Measurements from ENCODE around the gene OSBP2. TPM values are rescaled to one million over a fixed set of nuclear protein-coding genes. Genes with fewer than 3 reads are reported as not detected.

The OSBP2 gene
- total and polyA plus RNA-seq, 4 donors, result 0.18 to 3.9 (median 0.88) TPM

- 28 to 34% methylated on average over 3 of the region's 3 CpGs for WGBS, 2 donors
- peak overlapping the region; percentile 6 to 66 for H3K27ac ChIP-seq (ENCODE audit: low read depth in 1 of 2, low read length in 2 of 2)
- H3K36me3 ChIP-seq (ENCODE audit: control insufficient read depth in 1 of 2, insufficient read depth in 2 of 2, low read length in 1 of 2), result peaks cover 6 to 8% of the 10 kb centered on the region in 2 donors
- no peaks in the 10 kb centered on the region for H3K27me3 ChIP-seq (ENCODE audit: control insufficient read depth in 1 of 2, insufficient read depth in 2 of 2, low read length in 1 of 2)
- H3K9me3 ChIP-seq (ENCODE audit: control insufficient read depth, low read length), result no peaks in the 10 kb centered on the region
- intact Hi-C loops (cut with DNase I), result no loop called here
- peaks cover 0 to 1% of the 10 kb centered on the region in 2 donors for H3K4me1 ChIP-seq (ENCODE audit: control insufficient read depth in 1 of 2, insufficient read depth in 2 of 2, low read length in 2 of 2)
- DNase-seq (no peak), ATAC-seq (ENCODE audit: low FRiP score) (no peak)
- H3K4me3 ChIP-seq (ENCODE audit: low read length in 2 of 2), result no peak overlapping the region
Observed at GRCh38 chr22:30943368-30943767, 248.7 kb downstream of the OSBP2 start.

- Histone ChIP-seq H3K36me3 (ENCODE audit: control insufficient read depth in 1 of 2, insufficient read depth in 2 of 2, low read length in 1 of 2) (peaks cover 4 to 6% of the 10 kb centered on the region in 2 donors), H3K4me1 (ENCODE audit: control insufficient read depth in 1 of 2, insufficient read depth in 2 of 2, low read length in 2 of 2) (peaks cover 3 to 4% of the 10 kb centered on the region in 2 donors), H3K9me3 (ENCODE audit: control insufficient read depth, low read length) (no peaks in the 10 kb centered on the region), H3K27ac (ENCODE audit: low read depth in 1 of 2, low read length in 2 of 2) (peak overlapping the region; percentile 87 to 95), H3K27me3 (ENCODE audit: control insufficient read depth in 1 of 2, insufficient read depth in 2 of 2, low read length in 1 of 2) (no peaks in the 10 kb centered on the region), H3K4me3 (ENCODE audit: low read length in 2 of 2) (no peak overlapping the region)
- WGBS, 2 donors, result 62 to 66% methylated on average over 4 of the region's 4 CpGs
- no peak for DNase-seq
- ATAC-seq (ENCODE audit: low FRiP score), result no peak
- intact Hi-C loops (cut with DNase I), result loop anchor here (5.0 kb wide), 3 partner anchors 92 to 287 kb away; no protein-coding TSS in a partner anchor
Observed at GRCh38 chr22:30944986-30945385, 250.3 kb downstream of the OSBP2 start.

DNA sequence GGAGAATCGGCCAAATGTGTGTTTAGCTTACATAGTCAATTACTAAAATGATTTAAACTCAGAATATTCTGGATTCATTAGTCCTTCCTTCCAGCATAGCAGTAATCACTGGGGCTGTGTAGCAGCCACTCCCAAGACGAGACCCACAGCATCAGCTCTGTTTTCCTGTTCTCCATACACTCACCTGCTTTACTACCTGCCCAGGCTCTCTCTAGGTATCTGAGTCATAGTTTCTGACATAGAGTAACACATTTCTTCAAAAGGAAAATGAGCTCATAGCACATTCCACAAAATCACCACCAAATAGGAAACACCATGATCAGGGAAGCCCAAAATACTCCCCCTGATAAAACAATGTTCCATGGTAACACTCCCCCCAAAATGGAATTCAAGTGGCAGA is 251.0 kb downstream of the OSBP2 start:
- DNase-seq (no peak), ATAC-seq (ENCODE audit: low FRiP score) (no peak)
- no peaks in the 10 kb centered on the region for H3K9me3 ChIP-seq (ENCODE audit: control insufficient read depth, low read length)
- peak overlapping the region; percentile 87 to 95 for H3K27ac ChIP-seq (ENCODE audit: low read depth in 1 of 2, low read length in 2 of 2)
- 79 to 83% methylated on average over 2 of the region's 2 CpGs for WGBS, 2 donors
- no peaks in the 10 kb centered on the region for H3K27me3 ChIP-seq (ENCODE audit: control insufficient read depth in 1 of 2, insufficient read depth in 2 of 2, low read length in 1 of 2)
- no peak overlapping the region for H3K4me3 ChIP-seq (ENCODE audit: low read length in 2 of 2)
- intact Hi-C loops (cut with DNase I), result loop anchor here (5.0 kb wide), 3 partner anchors 92 to 287 kb away; no protein-coding TSS in a partner anchor
- H3K4me1 ChIP-seq (ENCODE audit: control insufficient read depth in 1 of 2, insufficient read depth in 2 of 2, low read length in 2 of 2), result peaks cover 4 to 5% of the 10 kb centered on the region in 2 donors
- H3K36me3 ChIP-seq (ENCODE audit: control insufficient read depth in 1 of 2, insufficient read depth in 2 of 2, low read length in 1 of 2), result peaks cover 2 to 4% of the 10 kb centered on the region in 2 donors

GRCh38 chr22:30946354-30946753 is 251.7 kb downstream of the OSBP2 start:
- WGBS, 2 donors, result 72 to 82% methylated on average over 7 of the region's 7 CpGs
- ATAC-seq (ENCODE audit: low FRiP score), result no peak
- H3K27me3 ChIP-seq (ENCODE audit: control insufficient read depth in 1 of 2, insufficient read depth in 2 of 2, low read length in 1 of 2), result no peaks in the 10 kb centered on the region
- no peak overlapping the region for H3K4me3 ChIP-seq (ENCODE audit: low read length in 2 of 2)
- peaks cover 0 to under 1% of the 10 kb centered on the region in 2 donors for H3K36me3 ChIP-seq (ENCODE audit: control insufficient read depth in 1 of 2, insufficient read depth in 2 of 2, low read length in 1 of 2)
- H3K4me1 ChIP-seq (ENCODE audit: control insufficient read depth in 1 of 2, insufficient read depth in 2 of 2, low read length in 2 of 2), result peaks cover 4 to 5% of the 10 kb centered on the region in 2 donors
- no peaks in the 10 kb centered on the region for H3K9me3 ChIP-seq (ENCODE audit: control insufficient read depth, low read length)
- peak overlapping the region; percentile 58 to 69 for H3K27ac ChIP-seq (ENCODE audit: low read depth in 1 of 2, low read length in 2 of 2)
- no peak for DNase-seq
- intact Hi-C loops (cut with DNase I), result loop anchor here (5.0 kb wide), 3 partner anchors 91 to 286 kb away; no protein-coding TSS in a partner anchor

DNA sequence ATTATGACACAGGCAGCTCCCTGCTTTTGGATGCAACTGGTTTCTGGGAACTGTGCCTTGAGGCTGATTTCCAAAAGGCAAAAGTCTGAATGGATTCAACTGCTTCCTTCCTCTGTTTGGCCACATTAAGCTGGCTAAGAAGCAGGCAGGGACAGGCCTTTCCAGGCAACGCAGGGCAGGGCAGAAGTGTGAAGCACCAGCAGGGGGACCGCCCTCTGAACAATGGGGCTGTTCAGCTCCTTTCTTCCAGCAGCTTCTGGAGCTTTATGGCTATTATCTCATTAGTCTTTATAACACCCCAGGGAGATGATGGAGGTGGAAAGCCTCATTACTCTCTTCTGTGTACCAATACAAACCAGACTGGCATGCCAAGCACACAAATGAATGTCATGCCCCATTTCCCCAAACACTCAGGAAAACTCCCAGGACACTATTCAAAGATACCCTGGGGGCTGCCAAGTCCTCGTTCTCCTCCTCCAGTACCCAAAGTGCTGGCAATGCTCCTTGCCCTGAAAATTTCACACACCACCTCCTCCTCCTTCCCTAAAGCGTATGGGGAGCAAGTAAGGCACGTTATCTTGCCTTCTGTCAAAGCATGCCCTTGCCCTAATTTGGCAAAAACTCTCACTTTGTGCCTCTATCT is 252.6 kb downstream of the OSBP2 start:
- H3K36me3 ChIP-seq (ENCODE audit: control insufficient read depth in 1 of 2, insufficient read depth in 2 of 2, low read length in 1 of 2), result no peaks in the 10 kb centered on the region
- WGBS, 2 donors, result 10 to 11% methylated on average over 5 of the region's 5 CpGs
- H3K9me3 ChIP-seq (ENCODE audit: control insufficient read depth, low read length), result no peaks in the 10 kb centered on the region
- DNase-seq (peak; percentile 73 to 86), ATAC-seq (ENCODE audit: low FRiP score) (peak; percentile 80)
- H3K4me3 ChIP-seq (ENCODE audit: low read length in 2 of 2), result no peak overlapping the region
- H3K27me3 ChIP-seq (ENCODE audit: control insufficient read depth in 1 of 2, insufficient read depth in 2 of 2, low read length in 1 of 2), result no peaks in the 10 kb centered on the region
- H3K4me1 ChIP-seq (ENCODE audit: control insufficient read depth in 1 of 2, insufficient read depth in 2 of 2, low read length in 2 of 2), result peaks cover 4 to 5% of the 10 kb centered on the region in 2 donors
- intact Hi-C loops (cut with DNase I), result loop anchor here (1.0 to 5.0 kb wide), 6 partner anchors 21 to 285 kb away; partner anchors contain the start of gene MORC2 (in 1 of the 2)
- peak overlapping the region; percentile 58 to 69 for H3K27ac ChIP-seq (ENCODE audit: low read depth in 1 of 2, low read length in 2 of 2)

DNA sequence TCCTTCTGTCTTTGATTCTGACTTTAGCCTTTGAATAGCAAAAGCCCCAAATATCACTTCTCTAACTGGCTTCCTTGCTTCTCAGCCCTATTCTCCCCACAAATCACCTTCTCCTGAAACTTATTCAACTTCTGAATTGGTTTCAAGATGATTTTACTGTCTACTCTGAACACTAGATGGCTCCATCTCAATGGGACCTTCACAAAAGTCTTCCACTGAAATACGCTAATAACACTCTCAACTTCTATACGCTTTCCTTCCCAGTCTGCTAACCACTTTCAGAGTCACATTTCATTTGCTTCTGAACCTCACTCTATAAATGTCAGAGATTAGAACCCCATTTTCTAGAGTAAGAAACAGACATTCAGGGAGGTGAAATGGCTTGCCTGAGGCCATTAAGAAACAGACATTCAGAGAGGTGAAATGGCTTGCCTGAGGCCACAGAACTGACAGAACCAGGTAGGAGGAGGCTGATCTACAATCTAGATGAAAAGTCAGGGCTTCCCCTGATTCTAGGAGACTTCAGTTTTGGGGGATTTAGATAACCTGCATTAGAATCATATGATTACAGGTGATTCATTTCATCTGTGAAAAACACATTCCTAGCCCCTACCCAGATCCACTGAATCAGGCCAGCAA is 253.3 kb downstream of the OSBP2 start:
- intact Hi-C loops (cut with DNase I), result loop anchor here (1.0 to 5.0 kb wide), 6 partner anchors 20 to 284 kb away; partner anchors contain the start of gene MORC2 (in 1 of the 2)
- Histone ChIP-seq H3K27me3 (ENCODE audit: control insufficient read depth in 1 of 2, insufficient read depth in 2 of 2, low read length in 1 of 2) (no peaks in the 10 kb centered on the region), H3K27ac (ENCODE audit: low read depth in 1 of 2, low read length in 2 of 2) (peak overlapping the region; percentile 72 to 74), H3K36me3 (ENCODE audit: control insufficient read depth in 1 of 2, insufficient read depth in 2 of 2, low read length in 1 of 2) (no peaks in the 10 kb centered on the region), H3K4me1 (ENCODE audit: control insufficient read depth in 1 of 2, insufficient read depth in 2 of 2, low read length in 2 of 2) (peaks cover 5 to 8% of the 10 kb centered on the region in 2 donors), H3K4me3 (ENCODE audit: low read length in 2 of 2) (no peak overlapping the region), H3K9me3 (ENCODE audit: control insufficient read depth, low read length) (no peaks in the 10 kb centered on the region)
- DNase-seq, result no peak
- ATAC-seq (ENCODE audit: low FRiP score), result peak; percentile 83
- 0 to 5% methylated on average over 2 of the region's 2 CpGs for WGBS, 2 donors

GRCh38 chr22:30948930-30949342 is 254.3 kb downstream of the OSBP2 start:
- WGBS, 2 donors, result 4 to 8% methylated on average over 3 of the region's 3 CpGs
- no peaks in the 10 kb centered on the region for H3K9me3 ChIP-seq (ENCODE audit: control insufficient read depth, low read length)
- ATAC-seq (ENCODE audit: low FRiP score), result peak; percentile 26
- H3K4me1 ChIP-seq (ENCODE audit: control insufficient read depth in 1 of 2, insufficient read depth in 2 of 2, low read length in 2 of 2), result peaks cover 5 to 8% of the 10 kb centered on the region in 2 donors
- no peaks in the 10 kb centered on the region for H3K36me3 ChIP-seq (ENCODE audit: control insufficient read depth in 1 of 2, insufficient read depth in 2 of 2, low read length in 1 of 2)
- intact Hi-C loops (cut with DNase I), result loop anchor here (5.0 kb wide), 3 partner anchors 88 to 283 kb away; no protein-coding TSS in a partner anchor
- no peak overlapping the region for H3K4me3 ChIP-seq (ENCODE audit: low read length in 2 of 2)
- peak overlapping the region; percentile 74 to 96 for H3K27ac ChIP-seq (ENCODE audit: low read depth in 1 of 2, low read length in 2 of 2)
- DNase-seq, result no peak
- no peaks in the 10 kb centered on the region for H3K27me3 ChIP-seq (ENCODE audit: control insufficient read depth in 1 of 2, insufficient read depth in 2 of 2, low read length in 1 of 2)

DNA sequence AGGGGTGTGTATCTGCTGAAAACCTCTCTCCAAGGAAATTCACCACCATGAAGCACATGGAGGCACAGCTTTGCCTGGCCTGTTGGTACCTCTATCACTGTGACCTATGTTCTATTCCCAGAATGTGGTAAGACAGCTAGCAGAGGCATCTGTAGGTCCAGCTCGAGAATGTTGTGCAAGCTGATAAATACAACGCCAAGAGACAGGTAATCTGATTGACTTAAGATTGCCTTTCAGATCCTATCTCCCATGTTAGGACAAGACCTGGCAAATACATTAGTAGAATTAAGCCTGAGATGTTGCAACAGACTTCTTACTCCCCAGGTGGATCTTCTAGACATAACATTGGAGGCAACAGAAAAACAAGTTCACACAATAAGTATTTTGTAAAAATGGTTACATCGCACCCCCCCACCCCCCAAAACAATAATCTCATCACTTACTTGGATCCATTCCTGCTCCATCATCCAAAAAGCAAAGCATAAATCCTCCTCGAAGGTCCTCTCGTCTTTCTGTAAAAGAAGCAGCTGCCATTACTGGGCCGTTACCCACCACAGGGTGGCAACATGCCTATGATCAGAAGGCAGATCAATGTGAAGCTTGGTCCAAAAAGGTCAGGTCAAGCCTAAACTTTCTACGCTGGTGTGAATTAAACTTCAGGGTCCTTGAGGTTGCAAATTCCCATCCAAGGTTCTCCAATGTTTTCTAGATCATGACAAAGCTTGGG is 255.4 kb downstream of the OSBP2 start:
- ATAC-seq (ENCODE audit: low FRiP score), result no peak
- DNase-seq, result no peak
- Histone ChIP-seq H3K27ac (ENCODE audit: low read depth in 1 of 2, low read length in 2 of 2) (peak overlapping the region; percentile 70 to 96), H3K36me3 (ENCODE audit: control insufficient read depth in 1 of 2, insufficient read depth in 2 of 2, low read length in 1 of 2) (no peaks in the 10 kb centered on the region), H3K4me3 (ENCODE audit: low read length in 2 of 2) (no peak overlapping the region), H3K4me1 (ENCODE audit: control insufficient read depth in 1 of 2, insufficient read depth in 2 of 2, low read length in 2 of 2) (peaks cover 5 to 7% of the 10 kb centered on the region in 2 donors), H3K9me3 (ENCODE audit: control insufficient read depth, low read length) (no peaks in the 10 kb centered on the region), H3K27me3 (ENCODE audit: control insufficient read depth in 1 of 2, insufficient read depth in 2 of 2, low read length in 1 of 2) (no peaks in the 10 kb centered on the region)
- intact Hi-C loops (cut with DNase I), result loop anchor here (5.0 kb wide), 4 partner anchors 37 to 282 kb away; no protein-coding TSS in a partner anchor
- WGBS, 2 donors, result 64 to 72% methylated on average over 7 of the region's 7 CpGs

Data from aorta (tissue), 5 donors.